ENCODE results near the gene TMEM119.

- TF ChIP-seq CTCF (IDR thresholded peaks at IDR 0.05) = no peak
- TF ChIP-seq ZFX (IDR thresholded peaks at IDR 0.05; ENCODE audit: borderline replicate concordance) = no peak
Observed at GRCh38 chr12:108643941-108644810, 46.3 kb upstream of the TMEM119 start.
